Testis (tissue), 3 donors: ENCODE data around the gene NOP58. TPM values are rescaled to one million over a fixed set of nuclear protein-coding genes. Genes with fewer than 3 reads are reported as not detected.

ENCODE experiments used
- DNase-seq: peaks from one replicate; pipeline ENCODE4 v3.0.0-alpha.2; 2019
- H3K27ac ChIP-seq, 2 donors: fragments of 200-600 bp; sonication (generic); one replicate each; pipeline ENCODE4 v1.5.1; 2019
- H3K27me3 ChIP-seq: fragments of 200-600 bp; sonication (generic); one replicate; pipeline ENCODE4 v1.5.1; 2019
- H3K36me3 ChIP-seq: fragments of 200-600 bp; sonication (generic); one replicate; pipeline ENCODE4 v1.5.1; 2017; ENCODE audit warnings: low read depth; ENCODE audit errors: missing control alignments
- H3K4me1 ChIP-seq: fragments of 200-600 bp; sonication (generic); one replicate; pipeline ENCODE4 v1.5.1; 2019
- H3K4me3 ChIP-seq, 2 donors: fragments of 200-600 bp; sonication (generic); one replicate each; pipeline ENCODE4 v1.5.1; 2017 to 2019
- H3K9me3 ChIP-seq: fragments of 200-600 bp; sonication (generic); one replicate; pipeline ENCODE4 v1.5.1; 2017
- POLR2A ChIP-seq: fragments of 450-650 bp; IDR thresholded peaks from one replicate; pipeline ENCODE4 v1.6.1; 2017; ENCODE audit warnings: antibody characterized with exemption, mild to moderate bottlenecking, moderate library complexity
- WGBS, 2 donors: methylation state at CpG; one replicate each; pipeline ENCODE4 v1.1.5; 2018; 5-methylcytosine and 5-hydroxymethylcytosine counted together
- intact Hi-C: fragments of 100-400 bp; cut with DNase I; formaldehyde crosslinking; loops from one replicate; pipeline ENCODE4 v1.15.1; 2023; ENCODE audit warnings: low total_unique reads
- polyA plus RNA-seq: library from polyadenylated mRNA; stranded (reverse); fragments of 350-450 nt; fragmentation: Illumina TruSeq; extraction: RNeasy Lipid Tissue Mini Kit (QIAGEN cat#74804); gene quantifications from one replicate; pipeline ENCODE4 v1.2.3, GENCODE V29; 2014; ENCODE audit warnings: low read depth, low replicate concordance; ENCODE audit not compliant: insufficient read depth
- total RNA-seq, 2 donors: library from RNA; depleted of rRNA; stranded (reverse); fragments of >200 nt; gene quantifications; one replicate each; pipeline ENCODE4 v1.2.3, GENCODE V29; 2016
- TF ChIP-seq, protein P1 (sequence below), 3 experiments: fragments of 450-650 bp in 2 of 3; fragments of 200-600 bp in 1 of 3; sonication (generic) in 1 of 3; IDR thresholded peaks; one replicate each; pipeline ENCODE4 v1.5.1; 2016 to 2019; ENCODE audit warnings: antibody characterized with exemption in 3 of 3, mild to moderate bottlenecking in 2 of 3, moderate library complexity in 1 of 3

The NOP58 gene
- total and polyA plus RNA-seq, 3 donors from 2014 or later, result 19.4 to 61.8 (median 55.3) TPM

DNA sequence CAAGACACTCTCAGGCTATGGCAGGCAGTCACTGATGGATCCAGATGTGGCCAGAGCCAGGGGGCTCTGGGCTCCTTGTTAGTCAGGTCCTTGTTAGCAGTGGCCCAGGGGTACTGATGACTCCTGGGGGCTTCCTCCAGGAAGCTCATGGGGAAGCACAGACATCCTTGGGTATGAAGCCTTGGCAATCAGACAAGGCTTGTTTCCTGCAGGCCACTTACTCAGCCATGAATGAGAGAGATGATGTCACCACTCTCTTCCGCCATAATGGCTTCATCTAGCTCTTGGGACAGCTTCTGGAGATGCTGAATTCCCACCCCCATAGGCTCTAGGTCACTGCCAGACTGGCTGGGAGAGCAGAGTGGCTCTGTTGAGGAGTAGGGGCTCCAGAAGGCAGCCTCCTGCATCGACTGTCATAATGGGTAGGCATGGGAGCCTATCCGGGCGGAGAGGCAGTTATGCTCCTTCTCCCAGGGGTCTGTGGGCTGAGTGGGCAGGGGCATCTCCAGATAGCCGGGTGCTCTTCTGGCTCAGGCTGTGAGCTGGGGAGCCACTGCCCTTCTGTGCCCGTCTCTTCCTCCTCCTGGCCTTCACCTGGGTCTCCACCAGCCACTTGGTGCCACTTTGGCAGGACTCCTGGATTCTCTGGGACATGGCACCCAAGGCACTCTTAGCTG, 70.4 kb downstream of the NOP58 start:
- Histone ChIP-seq H3K27me3 (no peaks in the 10 kb centered on the region), H3K4me3 (no peak overlapping the region), H3K27ac (no peak overlapping the region), H3K36me3 (no peaks in the 10 kb centered on the region), H3K9me3 (no peaks in the 10 kb centered on the region), H3K4me1 (no peaks in the 10 kb centered on the region)
- WGBS, 2 donors, result 87 to 94% methylated on average over 5 to 6 of the region's 6 CpGs
- intact Hi-C loops, result no loop called here
- DNase-seq, result no peak
- TF ChIP-seq, protein P1, sequence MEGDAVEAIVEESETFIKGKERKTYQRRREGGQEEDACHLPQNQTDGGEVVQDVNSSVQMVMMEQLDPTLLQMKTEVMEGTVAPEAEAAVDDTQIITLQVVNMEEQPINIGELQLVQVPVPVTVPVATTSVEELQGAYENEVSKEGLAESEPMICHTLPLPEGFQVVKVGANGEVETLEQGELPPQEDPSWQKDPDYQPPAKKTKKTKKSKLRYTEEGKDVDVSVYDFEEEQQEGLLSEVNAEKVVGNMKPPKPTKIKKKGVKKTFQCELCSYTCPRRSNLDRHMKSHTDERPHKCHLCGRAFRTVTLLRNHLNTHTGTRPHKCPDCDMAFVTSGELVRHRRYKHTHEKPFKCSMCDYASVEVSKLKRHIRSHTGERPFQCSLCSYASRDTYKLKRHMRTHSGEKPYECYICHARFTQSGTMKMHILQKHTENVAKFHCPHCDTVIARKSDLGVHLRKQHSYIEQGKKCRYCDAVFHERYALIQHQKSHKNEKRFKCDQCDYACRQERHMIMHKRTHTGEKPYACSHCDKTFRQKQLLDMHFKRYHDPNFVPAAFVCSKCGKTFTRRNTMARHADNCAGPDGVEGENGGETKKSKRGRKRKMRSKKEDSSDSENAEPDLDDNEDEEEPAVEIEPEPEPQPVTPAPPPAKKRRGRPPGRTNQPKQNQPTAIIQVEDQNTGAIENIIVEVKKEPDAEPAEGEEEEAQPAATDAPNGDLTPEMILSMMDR (IDR thresholded peaks at IDR 0.05), result no peak
- no peak for TF ChIP-seq POLR2A

- 58 to 72% methylated on average over 2 of the region's 2 CpGs for WGBS, 2 donors
- intact Hi-C loops, result no loop called here
- TF ChIP-seq, protein P1 (IDR thresholded peaks at IDR 0.05), result no peak
- TF ChIP-seq POLR2A, result no peak
Measured at GRCh38 chr2:202337151-202337550, 71.6 kb downstream of the NOP58 start.

DNA sequence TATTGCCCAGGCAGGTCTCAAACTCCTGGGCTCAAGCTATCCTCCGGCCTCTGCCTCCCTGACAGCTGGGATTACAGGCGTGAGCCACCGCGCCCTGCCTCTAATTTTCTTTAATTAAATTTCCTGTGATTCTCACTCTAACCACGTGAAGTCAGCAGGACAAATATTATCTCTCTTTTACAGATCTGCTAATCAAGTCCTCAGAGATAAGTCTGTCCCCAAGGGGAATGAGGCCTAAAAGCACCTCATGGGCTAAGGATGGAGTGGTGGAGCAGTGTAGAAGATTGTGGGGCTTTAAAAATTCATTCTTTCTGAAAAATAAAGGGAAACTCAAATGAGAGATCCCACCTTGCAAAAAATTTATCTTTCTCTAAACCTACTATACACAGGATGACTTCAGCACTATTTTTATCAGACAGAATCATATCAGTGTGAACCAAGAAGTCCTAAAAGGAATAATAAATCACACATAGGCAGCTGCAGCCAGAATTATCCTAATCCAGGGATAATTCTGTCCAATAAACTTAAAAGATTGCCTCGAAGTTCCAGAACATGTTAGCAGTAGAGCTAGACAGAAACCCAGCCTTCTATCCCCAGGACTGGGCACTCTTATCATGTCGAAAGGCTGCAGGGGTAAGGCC, 72.3 kb downstream of the NOP58 start:
- no peak for DNase-seq
- whole genome bisulfite sequencing, 2 donors, result 91 to 93% methylated on average over 7 of the region's 7 CpGs

More at GRCh38 chr2:202337151-202337550, 71.6 kb downstream of the NOP58 start:
- DNase-seq, result no peak
- no peak overlapping the region for H3K27ac ChIP-seq
- no peaks in the 10 kb centered on the region for H3K9me3 ChIP-seq
- no peaks in the 10 kb centered on the region for H3K4me1 ChIP-seq
- no peak overlapping the region for H3K4me3 ChIP-seq
- H3K36me3 ChIP-seq, result no peaks in the 10 kb centered on the region
- H3K27me3 ChIP-seq, result no peaks in the 10 kb centered on the region

DNA sequence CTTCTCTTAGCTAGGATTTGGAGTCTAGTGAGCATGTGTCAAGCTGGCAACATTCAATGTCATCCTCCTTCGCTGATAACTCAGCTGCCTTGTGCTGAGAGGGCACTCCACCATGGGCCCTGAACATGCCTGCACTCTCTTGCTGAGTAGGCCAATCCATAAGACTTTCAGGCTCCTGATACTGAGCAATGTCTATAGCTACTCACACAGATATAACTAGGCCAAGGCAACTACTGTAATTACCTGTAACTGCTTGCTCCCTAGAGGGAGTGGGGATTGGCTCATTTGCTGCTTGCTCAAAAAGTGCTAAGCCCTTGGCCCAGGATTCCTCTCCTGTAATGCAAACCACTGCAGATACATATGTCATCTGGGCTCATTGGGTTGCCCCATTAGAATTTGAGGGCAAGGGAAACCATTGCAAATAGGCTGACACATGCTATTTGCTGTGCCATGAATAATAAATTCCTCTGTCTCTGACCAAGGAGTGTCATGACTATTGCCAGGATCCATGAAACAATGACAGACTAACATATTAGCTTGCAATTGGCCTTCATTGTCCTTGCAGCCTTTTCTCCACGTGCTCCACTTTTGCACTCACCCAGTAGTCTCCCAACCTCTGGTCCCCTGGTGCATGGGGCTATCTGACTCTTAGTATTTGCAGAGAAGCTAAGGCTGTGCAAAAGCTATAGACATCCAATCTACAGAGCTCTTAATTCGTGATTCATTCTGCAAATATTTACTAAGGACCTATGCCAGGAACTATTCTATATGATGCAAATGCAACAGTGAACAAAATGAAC, 73.7 kb downstream of the NOP58 start:
- Histone ChIP-seq H3K9me3 (no peaks in the 10 kb centered on the region), H3K4me1 (no peaks in the 10 kb centered on the region), H3K4me3 (no peak overlapping the region), H3K27ac (no peak overlapping the region), H3K27me3 (no peaks in the 10 kb centered on the region), H3K36me3 (no peaks in the 10 kb centered on the region)
- no peak for DNase-seq
- TF ChIP-seq, protein P1 (IDR thresholded peaks at IDR 0.05), result no peak
- TF ChIP-seq POLR2A, result no peak
- 65 to 77% methylated on average over 3 of the region's 3 CpGs for WGBS, 2 donors
- intact Hi-C loops, result no loop called here

More for the DNA sequence above, 72.3 kb downstream of the NOP58 start:
- no peak for TF ChIP-seq POLR2A
- TF ChIP-seq, protein P1 (IDR thresholded peaks at IDR 0.05), result no peak
- Histone ChIP-seq H3K27me3 (no peaks in the 10 kb centered on the region), H3K4me3 (no peak overlapping the region), H3K36me3 (no peaks in the 10 kb centered on the region), H3K9me3 (no peaks in the 10 kb centered on the region), H3K27ac (no peak overlapping the region), H3K4me1 (no peaks in the 10 kb centered on the region)
- intact Hi-C loops, result no loop called here
